Measurements from ENCODE around the gene PLEKHA5.
A peak's percentile ranks its signal among the peaks of the same experiment; 100 is the strongest.
"Not testable (repeated sequence)": the region's sequence is repeated elsewhere in the genome, so short reads cannot be mapped to it uniquely, and the experiment has no call there.

PLEKHA5 gene

DNA sequence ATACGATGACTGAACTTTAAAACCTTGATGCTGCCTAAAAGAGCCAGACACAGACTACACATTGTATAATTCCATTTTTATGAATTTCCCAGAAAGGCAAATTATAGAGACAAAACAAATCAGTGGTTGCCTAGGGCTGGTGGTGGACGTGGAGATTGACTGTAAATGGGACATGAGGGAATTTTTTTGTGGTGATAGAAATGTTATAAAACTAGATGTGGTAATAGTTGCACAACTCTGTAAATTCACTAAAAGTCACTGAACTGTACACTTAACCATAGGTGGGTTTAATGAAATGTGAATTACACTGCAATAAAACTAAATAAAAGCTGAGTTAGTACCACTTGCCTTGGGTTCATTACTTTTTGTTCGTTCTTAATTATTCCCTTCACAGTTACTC, 72.1 kb downstream of the PLEKHA5 start:
- no peak for DNase-seq (ENCODE audit: low read depth)

GRCh38 chr12:19203013-19203412, 73.5 kb downstream of the PLEKHA5 start:
- no peak for DNase-seq (ENCODE audit: low read depth)

GRCh38 chr12:19203539-19204506, 74.3 kb downstream of the PLEKHA5 start:
- DNase-seq (ENCODE audit: low read depth), result no peak

GRCh38 chr12:19205120-19205519, 75.6 kb downstream of the PLEKHA5 start:
- DNase-seq (ENCODE audit: low read depth), result no peak

GRCh38 chr12:19206493-19207077, 77.1 kb downstream of the PLEKHA5 start:
- DNase-seq (ENCODE audit: low read depth), result no peak

- peak; percentile 50 for DNase-seq (ENCODE audit: low read depth)
Measured at GRCh38 chr12:19208456-19208855, 78.9 kb downstream of the PLEKHA5 start.

- no peak for DNase-seq (ENCODE audit: low read depth)
Measured at GRCh38 chr12:19209661-19210060, 80.1 kb downstream of the PLEKHA5 start.

DNA sequence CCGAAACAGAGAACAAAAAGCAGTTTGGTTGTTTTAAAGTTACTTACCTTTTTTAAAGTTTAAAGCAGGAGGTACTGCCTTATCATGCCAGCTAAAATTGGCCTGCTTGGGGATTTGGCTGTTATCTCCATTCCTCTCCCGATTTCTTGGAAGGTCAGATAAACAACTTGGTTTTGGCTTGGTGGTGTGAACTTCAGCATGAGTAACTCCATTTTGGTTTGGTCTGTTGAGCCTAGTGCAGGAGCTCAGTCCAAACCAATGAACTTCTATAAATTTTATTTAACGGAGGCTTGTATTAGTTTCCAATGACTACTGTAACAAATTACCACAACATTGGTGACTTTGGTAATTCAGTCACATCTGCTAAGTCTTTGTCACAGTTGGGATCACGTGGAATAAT, 82.3 kb downstream of the PLEKHA5 start:
- DNase-seq (ENCODE audit: low read depth), result no peak

DNA sequence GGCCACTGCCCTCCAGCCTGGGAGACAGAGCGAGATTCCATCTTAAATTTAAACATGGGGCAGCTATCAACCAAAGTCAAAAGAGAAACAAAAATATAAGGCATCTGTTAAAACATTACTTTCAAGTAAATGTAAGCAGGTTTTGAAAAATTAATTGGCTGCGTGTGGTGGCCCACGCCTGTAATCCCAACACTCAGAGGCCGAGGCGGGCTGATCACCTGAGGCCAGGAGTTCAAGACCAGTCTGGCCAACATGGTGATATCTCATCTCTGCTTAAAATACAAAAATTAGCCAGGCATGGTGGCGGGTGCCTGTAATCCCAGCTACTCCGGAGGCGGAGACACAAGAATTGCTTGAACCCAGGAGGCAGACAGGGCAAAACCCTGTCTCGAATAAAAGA, 82.7 kb downstream of the PLEKHA5 start:
- DNase-seq (ENCODE audit: low read depth), result no peak

GRCh38 chr12:19214020-19214419, 84.5 kb downstream of the PLEKHA5 start:
- DNase-seq (ENCODE audit: low read depth), result no peak

DNA sequence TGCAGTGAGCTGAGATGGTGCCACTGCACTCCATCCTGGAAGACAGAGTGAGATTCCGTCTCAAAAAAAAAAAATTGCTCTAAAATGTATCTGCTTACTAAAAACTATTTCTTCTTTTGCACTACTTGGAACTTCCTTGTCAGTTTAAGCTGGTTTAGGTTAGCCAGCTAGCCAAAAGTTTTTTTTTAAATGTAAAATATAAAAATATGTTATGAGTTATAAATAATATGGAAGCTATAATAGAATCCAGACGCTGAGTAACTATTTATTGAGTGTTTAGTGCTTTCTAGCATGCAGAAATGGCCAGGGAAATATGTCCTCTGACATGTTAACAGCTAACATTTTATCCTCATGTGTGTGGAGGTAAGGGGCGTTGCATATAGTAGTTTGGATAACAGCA, 85.6 kb downstream of the PLEKHA5 start:
- DNase-seq (ENCODE audit: low read depth), result no peak

- no peak for DNase-seq (ENCODE audit: low read depth)
Measured at GRCh38 chr12:19217446-19217845, 87.9 kb downstream of the PLEKHA5 start.

DNA sequence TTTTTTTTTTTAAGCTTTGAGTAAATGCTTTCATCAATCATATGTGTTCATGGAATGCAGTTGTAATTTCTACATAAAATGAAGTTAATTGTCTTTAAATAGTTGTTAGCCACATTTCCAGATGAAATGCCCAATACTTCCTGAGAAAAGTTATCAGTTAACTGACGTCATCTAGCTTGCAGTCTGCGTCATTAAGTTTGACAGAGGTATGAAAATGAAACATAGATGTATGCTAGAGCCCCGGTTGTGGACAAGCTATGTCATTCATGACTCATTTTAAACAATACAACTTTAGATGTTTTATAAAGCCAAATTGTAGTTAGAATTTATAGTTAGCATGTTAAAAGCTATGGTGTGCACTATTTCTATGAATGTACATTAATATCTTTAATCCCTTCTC, 90.7 kb downstream of the PLEKHA5 start:
- DNase-seq (ENCODE audit: low read depth), result peak; percentile 73

DNA sequence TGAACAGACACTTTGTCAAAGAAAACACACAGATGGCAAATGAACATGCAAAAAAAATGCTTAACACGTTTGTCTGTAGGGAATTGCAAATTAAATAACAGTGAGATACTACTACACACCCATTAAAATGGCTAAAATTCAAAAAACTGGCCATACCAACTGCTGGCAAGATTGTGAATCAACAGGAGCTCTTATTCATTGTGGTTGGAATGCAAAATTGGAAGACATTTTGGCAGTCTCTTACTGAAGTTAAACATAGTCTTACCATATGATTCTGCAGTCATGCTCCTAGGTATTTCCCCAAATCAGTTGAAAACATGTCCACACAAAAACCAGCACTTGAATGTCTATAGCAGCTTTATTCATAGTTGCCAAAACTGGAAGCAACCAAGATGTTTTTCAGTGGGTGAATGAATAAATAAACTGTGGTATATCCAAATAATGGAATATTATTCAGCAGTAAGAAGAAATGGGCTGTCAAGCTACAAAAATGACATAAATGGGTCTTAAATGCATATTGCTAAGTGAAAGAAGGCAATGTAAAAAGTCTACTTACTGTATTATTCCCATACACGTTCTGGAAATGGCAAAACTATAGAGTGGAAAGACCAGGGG, 91.4 kb downstream of the PLEKHA5 start:
- peak; percentile 56 for DNase-seq (ENCODE audit: low read depth)

DNA sequence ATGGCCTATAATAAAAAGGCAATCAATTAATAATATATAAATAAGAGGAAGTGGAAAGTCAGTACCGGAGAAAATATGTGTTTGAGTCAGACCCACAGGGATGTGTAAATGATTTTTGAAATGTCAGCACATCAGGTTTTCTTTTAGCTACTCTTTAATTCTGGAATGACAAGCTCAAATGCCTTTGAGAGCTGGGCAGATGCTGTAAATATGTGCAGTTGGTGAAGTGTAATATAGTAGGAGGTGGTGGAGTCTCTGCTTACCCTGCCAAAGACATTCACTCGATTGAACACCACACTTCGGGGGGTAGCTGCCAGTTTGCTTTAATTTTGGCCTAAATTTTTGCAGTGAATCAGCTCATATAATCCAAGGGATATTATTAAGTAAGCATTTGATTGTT, 93.0 kb downstream of the PLEKHA5 start:
- DNase-seq (ENCODE audit: low read depth), result no peak

DNA sequence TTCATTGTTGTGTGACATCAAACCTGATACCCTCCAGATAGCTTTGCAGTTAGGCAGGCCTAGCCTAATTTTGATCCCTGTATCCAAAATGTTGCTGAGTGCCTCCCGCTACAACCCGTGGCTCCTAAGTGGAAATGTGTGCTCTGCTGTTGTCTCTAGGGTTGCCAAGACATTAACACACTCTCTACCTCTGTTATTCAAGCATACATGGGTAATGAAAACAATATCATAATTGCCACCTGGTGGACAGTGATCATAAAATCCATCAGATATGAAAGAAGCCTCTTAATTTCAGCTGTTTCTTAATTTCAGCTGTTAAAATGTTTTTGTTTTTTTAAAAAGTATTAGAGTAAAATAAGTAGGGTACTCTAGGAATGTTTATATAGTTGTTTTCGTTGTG, 93.5 kb downstream of the PLEKHA5 start:
- peak; percentile 56 for DNase-seq (ENCODE audit: low read depth)

- DNase-seq (ENCODE audit: low read depth), result no peak
Measured at GRCh38 chr12:19223695-19224094, 94.2 kb downstream of the PLEKHA5 start.

- DNase-seq (ENCODE audit: low read depth), result no peak
Measured at GRCh38 chr12:19224746-19225145, 95.2 kb downstream of the PLEKHA5 start.

- DNase-seq (ENCODE audit: low read depth), result no peak
Measured at GRCh38 chr12:19227190-19227879, 97.8 kb downstream of the PLEKHA5 start.

DNA sequence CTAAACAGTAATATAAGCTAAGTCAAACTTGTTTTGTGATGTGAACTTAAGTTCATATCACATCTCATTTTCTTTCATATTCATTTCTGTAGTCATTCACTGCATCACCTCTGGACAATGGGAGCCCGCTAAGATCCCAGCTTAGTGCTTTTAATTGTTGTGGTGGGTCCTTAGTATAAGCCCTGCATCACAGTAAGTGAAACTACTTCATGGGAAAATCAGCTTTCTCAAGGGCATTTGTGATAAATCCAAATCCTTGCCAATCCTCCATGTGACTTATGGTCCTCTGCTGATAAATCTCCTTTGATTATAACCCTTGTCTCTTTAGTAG, 98.3 kb downstream of the PLEKHA5 start:
- no peak for DNase-seq (ENCODE audit: low read depth)

DNA sequence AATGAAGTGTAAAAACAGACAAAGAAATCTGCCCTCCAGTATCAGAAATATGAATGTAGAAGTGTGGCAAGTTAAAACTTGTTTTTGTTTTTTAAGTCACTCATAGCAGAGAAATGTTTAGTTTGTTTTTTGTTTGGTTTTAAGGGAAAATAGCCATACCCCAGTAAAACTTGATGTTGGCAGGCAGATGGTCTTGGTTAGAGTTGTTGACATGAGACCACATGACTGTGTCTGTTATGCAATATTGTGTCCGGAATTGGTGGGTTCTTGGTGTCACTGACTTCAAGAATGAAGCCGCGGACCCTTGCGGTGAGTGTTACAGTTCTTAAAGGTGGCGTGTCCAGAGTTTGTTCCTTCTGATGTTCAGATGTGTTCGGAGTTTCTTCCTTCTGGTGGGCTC, 99.5 kb downstream of the PLEKHA5 start:
- not testable (repeated sequence) for DNase-seq (ENCODE audit: low read depth)

- DNase-seq (ENCODE audit: low read depth), result no peak
Measured at GRCh38 chr12:19230299-19230866, 100.8 kb downstream of the PLEKHA5 start.

Data from ELR (cell line).